Skin of body (tissue), 2 donors: ENCODE measurements around the gene DGKH. TPM values are rescaled to one million over a fixed set of nuclear protein-coding genes. Genes with fewer than 3 reads are reported as not detected.

Experiments used
- DNase-seq: peaks from one replicate; lab custom pipeline; 2025; lab: John Stamatoyannopoulos, UW
- total RNA-seq: library from RNA; depleted of rRNA; stranded (reverse); fragments of >200 nt; gene quantifications from one replicate; pipeline ENCODE4 v1.2.3, GENCODE V29; 2014

The DGKH gene
- 14.4 TPM for total RNA-seq

- DNase-seq: no peak
Measured at GRCh38 chr13:42048342-42048683, at the start of gene DGKH. DGKH (plus strand) TSS chr13:42048648; CDS start chr13:42048774, 126 bp downstream.

DNA sequence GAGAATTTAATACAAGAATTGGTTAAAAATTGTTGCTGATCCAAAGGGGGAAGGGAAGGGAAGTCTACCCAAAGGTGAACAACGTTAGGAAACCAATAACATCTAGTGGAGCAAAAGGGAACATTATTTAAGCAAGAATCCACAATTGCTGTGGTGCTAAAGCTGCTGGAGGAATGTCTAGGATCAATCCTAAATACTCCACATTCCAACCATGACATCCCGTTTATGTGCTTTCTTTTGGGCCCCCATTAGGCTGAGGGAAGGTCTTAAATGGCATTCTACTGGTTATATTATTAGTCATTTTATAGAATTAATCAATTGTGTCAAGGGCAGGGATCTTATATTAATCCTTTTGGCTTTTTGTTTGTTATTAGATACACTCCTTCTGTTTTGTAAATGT, 47.6 kb upstream of the DGKH start:
- DNase-seq: no peak

DNA sequence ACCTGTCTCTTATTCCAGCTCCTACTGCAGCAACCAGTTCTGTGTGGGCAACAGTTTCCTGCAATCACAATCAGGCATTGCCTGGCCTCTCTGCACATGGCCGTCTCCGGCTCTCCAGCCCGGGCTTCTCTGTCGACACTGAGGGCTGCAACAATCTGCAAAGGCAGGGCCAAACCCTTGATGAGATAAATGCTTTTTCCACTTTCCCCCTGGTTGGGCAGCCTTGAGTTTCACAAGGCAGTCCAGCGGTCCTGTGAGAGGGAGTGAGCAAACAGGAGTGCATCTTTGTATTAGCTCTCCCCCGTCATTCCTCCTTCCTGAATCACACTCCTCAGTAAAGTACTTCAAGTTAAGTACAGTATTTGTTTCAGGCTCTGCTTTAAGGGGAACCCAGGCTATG, 46.9 kb upstream of the DGKH start:
- no peak for DNase-seq

DNA sequence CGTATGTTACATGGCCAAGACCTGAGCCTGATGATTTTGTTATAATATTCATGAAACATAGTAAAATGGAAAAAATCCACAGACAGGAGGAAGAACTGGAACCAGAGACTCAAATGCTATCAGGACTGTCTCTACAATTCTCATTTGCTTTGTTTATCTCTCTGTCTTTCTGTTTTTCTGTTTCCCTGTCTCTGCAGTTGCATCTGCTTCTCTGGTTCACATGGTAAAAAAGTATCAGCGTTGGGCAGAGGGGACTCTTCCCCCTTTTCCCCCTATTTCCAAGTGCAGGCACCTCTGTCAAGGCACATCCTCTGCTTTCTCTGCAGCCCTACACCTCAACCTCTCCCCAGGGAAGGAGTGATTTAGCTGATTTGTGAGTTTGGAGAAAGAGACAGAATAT, 46.4 kb upstream of the DGKH start:
- no peak for DNase-seq

- DNase-seq: no peak
Measured at GRCh38 chr13:42007844-42008243, 40.6 kb upstream of the DGKH start.

- no peak for DNase-seq
Measured at GRCh38 chr13:42009057-42009456, 39.4 kb upstream of the DGKH start.

DNA sequence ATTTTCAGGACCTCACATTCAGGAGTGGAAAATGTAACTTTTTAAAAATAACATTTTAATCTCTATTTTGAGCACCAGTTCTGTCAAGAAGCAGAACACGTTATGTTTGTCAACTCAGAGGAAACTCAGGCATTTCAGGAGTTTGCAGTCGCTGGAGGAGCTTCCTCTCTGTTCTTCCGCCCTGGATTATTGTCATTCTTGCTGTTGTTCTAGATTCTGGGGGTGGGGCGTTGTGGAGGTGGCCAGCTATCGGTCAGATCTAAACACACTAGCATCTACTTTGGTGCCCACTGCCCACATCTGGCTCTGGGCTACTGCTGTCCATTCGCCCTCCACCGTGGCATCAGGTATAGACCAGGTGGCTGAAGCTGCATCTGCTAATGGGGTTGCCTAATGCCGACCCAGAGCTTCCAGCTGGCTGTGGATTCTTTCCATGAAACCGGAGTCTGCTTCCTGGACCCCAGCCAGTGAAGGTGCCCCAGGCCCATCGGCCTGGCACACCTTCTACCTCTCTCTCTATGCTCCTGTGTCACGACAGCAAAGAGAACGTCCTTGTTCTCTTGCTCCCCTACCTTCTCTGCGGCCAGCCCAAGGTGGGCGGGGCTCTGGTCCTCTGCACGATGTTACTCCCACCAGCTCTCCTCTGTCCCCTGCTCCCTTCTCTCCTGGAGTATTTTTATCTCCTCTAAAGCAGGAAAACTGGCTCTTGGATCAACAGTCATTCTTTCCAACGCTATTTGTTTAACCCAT, 36.7 kb upstream of the DGKH start:
- no peak for DNase-seq

GRCh38 chr13:42014119-42014518, 34.3 kb upstream of the DGKH start:
- no peak for DNase-seq

GRCh38 chr13:42017264-42017663, 31.2 kb upstream of the DGKH start:
- no peak for DNase-seq

- no peak for DNase-seq
Measured at GRCh38 chr13:42021851-42022250, 26.6 kb upstream of the DGKH start.

DNA sequence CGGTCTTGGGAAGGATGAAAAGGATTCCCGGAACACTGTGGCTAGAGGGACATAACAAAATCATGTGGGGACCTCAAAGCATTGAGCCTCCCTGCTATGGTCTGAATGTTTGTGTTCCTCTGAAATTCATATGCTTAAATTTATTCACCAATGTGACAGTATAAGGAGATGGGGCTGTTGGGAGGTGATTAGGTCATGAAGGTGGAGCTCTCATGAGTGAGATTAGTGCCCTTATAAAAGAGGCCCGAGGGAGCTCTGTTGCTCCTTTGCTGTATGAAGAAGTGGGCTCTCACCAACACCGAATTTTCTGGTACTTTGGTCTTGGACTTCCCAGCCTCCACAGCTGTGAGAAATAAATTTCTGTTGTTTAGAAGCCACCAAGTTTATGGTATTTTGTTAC, 26.1 kb upstream of the DGKH start:
- DNase-seq: no peak

GRCh38 chr13:42022796-42023493, 25.5 kb upstream of the DGKH start:
- no peak for DNase-seq

GRCh38 chr13:42027286-42027685, 21.2 kb upstream of the DGKH start:
- DNase-seq: no peak

GRCh38 chr13:42028113-42028799, 20.2 kb upstream of the DGKH start:
- no peak for DNase-seq

- DNase-seq: no peak
Measured at GRCh38 chr13:42035905-42036521, 12.4 kb upstream of the DGKH start.

DNA sequence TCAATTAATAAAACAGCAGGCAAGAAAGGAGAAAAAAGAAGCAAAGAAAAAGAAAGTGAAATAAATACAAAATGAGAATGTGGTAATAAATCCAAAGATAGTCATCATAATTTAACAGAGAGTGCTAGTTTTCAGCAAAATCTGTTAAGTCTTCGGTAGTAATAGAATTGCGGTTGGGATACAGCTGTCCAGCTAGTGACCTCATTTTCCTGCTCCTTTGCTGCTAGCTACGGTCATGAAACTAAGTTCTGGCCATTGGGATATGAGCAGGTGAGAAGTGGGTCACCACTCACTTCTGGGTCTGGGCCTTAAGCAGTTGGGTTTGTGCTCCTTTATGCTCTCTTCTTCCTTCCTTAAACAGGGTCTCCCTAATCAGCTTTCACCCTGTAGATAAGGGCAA, 11.7 kb upstream of the DGKH start:
- no peak for DNase-seq

GRCh38 chr13:42038661-42039456, 9.6 kb upstream of the DGKH start:
- DNase-seq: peak; percentile 24

DNA sequence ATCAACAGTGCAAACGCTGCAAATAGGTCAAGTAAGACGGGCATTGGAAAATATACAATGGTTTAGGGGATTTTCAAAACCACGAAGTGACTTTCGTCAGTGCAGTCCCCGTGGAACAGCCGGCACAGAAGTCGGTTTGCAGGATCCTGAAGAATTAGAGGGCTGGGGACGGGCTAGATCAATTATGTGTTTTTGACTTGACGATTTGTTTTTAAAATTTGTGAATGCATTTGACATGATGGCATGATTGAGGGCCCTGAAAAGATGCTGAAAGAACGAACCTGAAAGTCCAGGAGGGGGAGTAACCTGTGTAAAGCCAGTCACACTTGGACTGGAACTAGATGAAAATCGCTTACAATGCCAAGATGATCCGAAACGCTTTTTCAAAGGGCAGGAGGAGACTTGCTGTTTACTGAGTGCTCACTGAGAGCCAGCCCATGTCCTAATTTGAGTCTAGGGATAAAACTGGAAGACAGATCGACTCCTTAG, 8.9 kb upstream of the DGKH start:
- DNase-seq: peak; percentile 69

GRCh38 chr13:42039946-42040729, 8.3 kb upstream of the DGKH start:
- peak; percentile 69 for DNase-seq

DNA sequence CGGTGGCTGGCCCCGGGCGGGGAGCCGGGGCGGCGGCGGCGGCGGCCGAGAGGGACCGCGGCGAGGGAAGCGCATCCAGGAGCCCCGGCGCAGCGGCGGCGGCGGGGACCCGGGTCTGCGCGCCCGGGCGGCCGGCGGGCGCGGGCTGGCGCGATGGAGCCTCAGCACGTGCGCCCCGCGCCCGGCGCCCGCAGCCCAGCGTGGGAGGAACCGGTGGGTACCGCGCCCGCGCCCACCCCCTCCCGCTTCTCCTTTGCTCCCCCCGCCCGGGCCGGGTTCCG, 7.8 kb upstream of the DGKH start:
- DNase-seq: no peak
